ENCODE data around the gene PLA2G6.

- TF ChIP-seq SIN3A (IDR thresholded peaks at IDR 0.05; ENCODE audit: borderline replicate concordance, insufficient read depth, low read length) (no peak), POLR2AphosphoS5 (IDR thresholded peaks at IDR 0.05; ENCODE audit: low read depth, low read length) (no peak), TAF1 (IDR thresholded peaks at IDR 0.05; ENCODE audit: borderline replicate concordance, insufficient read depth, low read length) (no peak)
- TF ChIP-seq, protein P1, sequence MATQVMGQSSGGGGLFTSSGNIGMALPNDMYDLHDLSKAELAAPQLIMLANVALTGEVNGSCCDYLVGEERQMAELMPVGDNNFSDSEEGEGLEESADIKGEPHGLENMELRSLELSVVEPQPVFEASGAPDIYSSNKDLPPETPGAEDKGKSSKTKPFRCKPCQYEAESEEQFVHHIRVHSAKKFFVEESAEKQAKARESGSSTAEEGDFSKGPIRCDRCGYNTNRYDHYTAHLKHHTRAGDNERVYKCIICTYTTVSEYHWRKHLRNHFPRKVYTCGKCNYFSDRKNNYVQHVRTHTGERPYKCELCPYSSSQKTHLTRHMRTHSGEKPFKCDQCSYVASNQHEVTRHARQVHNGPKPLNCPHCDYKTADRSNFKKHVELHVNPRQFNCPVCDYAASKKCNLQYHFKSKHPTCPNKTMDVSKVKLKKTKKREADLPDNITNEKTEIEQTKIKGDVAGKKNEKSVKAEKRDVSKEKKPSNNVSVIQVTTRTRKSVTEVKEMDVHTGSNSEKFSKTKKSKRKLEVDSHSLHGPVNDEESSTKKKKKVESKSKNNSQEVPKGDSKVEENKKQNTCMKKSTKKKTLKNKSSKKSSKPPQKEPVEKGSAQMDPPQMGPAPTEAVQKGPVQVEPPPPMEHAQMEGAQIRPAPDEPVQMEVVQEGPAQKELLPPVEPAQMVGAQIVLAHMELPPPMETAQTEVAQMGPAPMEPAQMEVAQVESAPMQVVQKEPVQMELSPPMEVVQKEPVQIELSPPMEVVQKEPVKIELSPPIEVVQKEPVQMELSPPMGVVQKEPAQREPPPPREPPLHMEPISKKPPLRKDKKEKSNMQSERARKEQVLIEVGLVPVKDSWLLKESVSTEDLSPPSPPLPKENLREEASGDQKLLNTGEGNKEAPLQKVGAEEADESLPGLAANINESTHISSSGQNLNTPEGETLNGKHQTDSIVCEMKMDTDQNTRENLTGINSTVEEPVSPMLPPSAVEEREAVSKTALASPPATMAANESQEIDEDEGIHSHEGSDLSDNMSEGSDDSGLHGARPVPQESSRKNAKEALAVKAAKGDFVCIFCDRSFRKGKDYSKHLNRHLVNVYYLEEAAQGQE (IDR thresholded peaks at IDR 0.05; ENCODE audit: insufficient read depth in 1 of 2, low read depth in 2 of 2, low read length in 2 of 2), result no peak
Observed at GRCh38 chr22:38087855-38088254, 93.8 kb downstream of the PLA2G6 start.
